A549 (cell line): ENCODE results near the gene MAP3K13. TPM values are rescaled to one million over a fixed set of nuclear protein-coding genes. Genes with fewer than 3 reads are reported as not detected.

ENCODE experiments used
- ATAC-seq, 2 experiments: fragments of 200-7000 bp in 1 of 2; fragments of >200 bp in 1 of 2; cut with Nextera tagmentation in 1 of 2; cut with Tn5 transposase in 1 of 2; 3 replicates each; pipeline versions ENCODE4 v1.8.0 to v1.9.1; 2018 to 2020; ENCODE audit warnings: mild to moderate bottlenecking in 1 of 2, moderate library complexity in 1 of 2
- CTCF ChIA-PET: fragments of 300-600 bp; sonication (Branson Sonifier 250); formaldehyde crosslinking; extraction: SDS; loops from one replicate; lab custom pipeline; 2021; ENCODE audit warnings: antibody characterized with exemption, inconsistent platforms; lab: Yijun Ruan, JAX
- POLR2A ChIA-PET: fragments of 350-600 bp; formaldehyde crosslinking; extraction: SDS; loops from one replicate; lab custom pipeline; 2021; ENCODE audit warnings: antibody characterized with exemption, inconsistent platforms; lab: Yijun Ruan, JAX
- DNase-seq, 2 experiments: peaks; one replicate each; pipeline versions ENCODE4 v3.0.0 to v3.0.0-alpha.2; 2011 to 2016; ENCODE audit warnings: low read depth in 1 of 2, low spot score in 1 of 2
- FAIRE-seq: peaks from 2 replicates; lab custom pipeline; 2011; peaks lifted over from hg19 to GRCh38; lab: Jason Lieb, UNC
- H3K27ac ChIP-seq, 2 experiments: fragments of >200 bp; sonication (Bioruptor Twin); formaldehyde crosslinking; 3 replicates each; pipeline ENCODE4 v1.5.1; 2016 to 2017
- H3K4me1 ChIP-seq: fragments of >200 bp; sonication (Bioruptor Twin); formaldehyde crosslinking; 3 replicates; pipeline ENCODE4 v1.6.1; 2016
- H3K4me2 ChIP-seq: fragments of >200 bp; sonication (Bioruptor Twin); formaldehyde crosslinking; 3 replicates; pipeline ENCODE4 v1.6.1; 2016
- H3K4me3 ChIP-seq: fragments of >200 bp; sonication (Bioruptor Twin); formaldehyde crosslinking; 3 replicates; pipeline ENCODE4 v1.5.1; 2016
- H3K9me3 ChIP-seq: fragments of >200 bp; sonication (Bioruptor Twin); formaldehyde crosslinking; 3 replicates; pipeline ENCODE4 v1.6.1; 2016
- BCL3 ChIP-seq: fragments of >200 bp; sonication (Bioruptor Twin); formaldehyde crosslinking; IDR thresholded peaks from 3 replicates; pipeline ENCODE4 v1.6.1; 2016
- CBX2 ChIP-seq: fragments of 200-600 bp; sonication (generic); IDR thresholded peaks from 2 replicates; pipeline ENCODE4 v1.6.1; 2016; ENCODE audit warnings: low read depth, mild to moderate bottlenecking, borderline replicate concordance
- CHD4 ChIP-seq: fragments of 200-600 bp; sonication (generic); IDR thresholded peaks from 2 replicates; pipeline ENCODE4 v1.6.1; 2016; ENCODE audit warnings: antibody characterized with exemption, mild to moderate bottlenecking, borderline replicate concordance
- E2F6 ChIP-seq: IDR thresholded peaks from 2 replicates; pipeline ENCODE4 v1.6.1; 2012; ENCODE audit warnings: low read depth, borderline replicate concordance
- EHMT2 ChIP-seq: fragments of 200-600 bp; sonication (generic); IDR thresholded peaks from 2 replicates; pipeline ENCODE4 v1.6.1; 2016; ENCODE audit warnings: antibody characterized with exemption, low read depth, mild to moderate bottlenecking, moderate library complexity
- ELK1 ChIP-seq: fragments of 150-350 bp; IDR thresholded peaks from 2 replicates; pipeline ENCODE4 v1.6.1; 2014; ENCODE audit warnings: low read depth, mild to moderate bottlenecking, low read length
- FOXS1 ChIP-seq: fragments of 250-450 bp; sonication (Bioruptor Pico); IDR thresholded peaks from 2 replicates; pipeline ENCODE4 v1.5.0; 2020; ENCODE audit warnings: mild to moderate bottlenecking, moderate library complexity
- HOXB13 ChIP-seq: fragments of 250-450 bp; sonication (Bioruptor Pico); IDR thresholded peaks from 2 replicates; pipeline ENCODE4 v1.5.0; 2020; ENCODE audit warnings: low read depth, mild to moderate bottlenecking, moderate library complexity
- KDM1A ChIP-seq: fragments of 200-600 bp; sonication (generic); IDR thresholded peaks from 2 replicates; pipeline ENCODE4 v1.6.1; 2016; ENCODE audit warnings: low read depth, mild to moderate bottlenecking
- POLR2AphosphoS2 ChIP-seq: conservative IDR thresholded peaks from 2 replicates; pipeline ENCODE4 v1.6.1; 2012; ENCODE audit warnings: low read length, improper control_type of control experiment, inconsistent platforms
- RARB ChIP-seq: fragments of 250-450 bp; sonication (Bioruptor Pico); IDR thresholded peaks from 2 replicates; pipeline ENCODE4 v1.8.0; 2021; ENCODE audit warnings: mild to moderate bottlenecking, moderate library complexity
- RFX5 ChIP-seq: fragments of 450-650 bp; IDR thresholded peaks from 2 replicates; pipeline ENCODE4 v1.7.1; 2014; ENCODE audit warnings: antibody characterized with exemption, mild to moderate bottlenecking, moderate library complexity
- WGBS: methylation state at CpG from one replicate; pipeline ENCODE4 v1.1.6; 2017; ENCODE audit errors: missing lambda C conversion rate; 5-methylcytosine and 5-hydroxymethylcytosine counted together
- polyA plus RNA-seq, 4 experiments: library from polyadenylated mRNA; depleted of rRNA in 3 of 4; stranded (reverse); fragments of >200 nt; fragmentation: RNase III in 1 of 4; extraction: RNeasy Plus Mini Kit Qiagen cat#74134 plus additional on column Dnase treatment in 1 of 4; gene quantifications; 2 replicates in 3 of 4; 3 replicates in 1 of 4; pipeline ENCODE4 v1.2.3, GENCODE V29; 2011 to 2017

Gene MAP3K13
- polyA plus RNA-seq, 2 of the 4 experiments (the other 2 are of a cell fraction) = 15.8 to 23.2 TPM

DNA sequence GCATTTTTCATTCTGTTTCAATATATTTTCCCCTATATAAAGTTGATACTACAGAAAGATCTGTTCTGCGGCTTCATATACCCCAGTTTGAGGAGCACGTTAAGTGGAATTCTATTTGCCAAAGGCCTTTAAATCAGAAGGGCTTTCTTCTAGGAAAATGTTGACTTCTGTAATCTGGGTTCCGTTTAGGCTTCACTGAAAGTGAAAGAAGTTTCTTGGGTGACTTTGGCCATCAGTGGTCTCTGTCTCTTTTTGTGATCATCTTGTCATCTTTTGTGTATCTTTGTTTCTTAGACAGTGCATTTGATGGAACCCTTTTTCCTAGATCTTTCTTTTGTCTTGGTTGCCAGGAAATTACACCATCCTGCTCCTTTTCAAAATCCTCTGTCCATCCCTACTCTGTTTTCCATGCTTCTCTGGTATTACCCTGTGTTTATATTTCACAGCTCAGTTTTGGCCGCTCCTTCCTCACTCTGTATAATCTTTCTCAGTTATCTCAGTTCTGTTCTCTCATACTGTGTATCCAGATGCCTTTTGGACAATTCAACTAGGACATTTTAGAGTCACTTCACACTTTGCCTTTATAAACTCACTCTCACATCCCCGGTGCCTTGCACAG is 40.7 kb upstream of the MAP3K13 start (continued):
- no peak for TF ChIP-seq POLR2AphosphoS2

GRCh38 chr3:185325946-185326791 is 36.8 kb upstream of the MAP3K13 start:
- 67% methylated on average over 8 of the region's 8 CpGs for WGBS
- no peak for DNase-seq
- peaks cover 22% of the 10 kb centered on the region for H3K4me1 ChIP-seq
- no peak for FAIRE-seq
- TF ChIP-seq KDM1A (0 out of 2 replicates have a peak, but pooled peaks have one; percentile 43), CHD4 (no peak)
- no peaks in the 10 kb centered on the region for H3K9me3 ChIP-seq
- ChIA-PET CTCF (interaction anchor here (0.9 to 1.1 kb wide), 3 partner anchors 16 to 27 kb away, joined by 3 read pairs; no protein-coding TSS in a partner anchor), POLR2A (no interaction called here)
- H3K27ac ChIP-seq = peak overlapping the region in 1 of 2 experiments; percentile 47; a peak in 3 of 6 replicates
- no peak overlapping the region for H3K4me3 ChIP-seq
- no peak overlapping the region for H3K4me2 ChIP-seq
- ATAC-seq = no peak

DNA sequence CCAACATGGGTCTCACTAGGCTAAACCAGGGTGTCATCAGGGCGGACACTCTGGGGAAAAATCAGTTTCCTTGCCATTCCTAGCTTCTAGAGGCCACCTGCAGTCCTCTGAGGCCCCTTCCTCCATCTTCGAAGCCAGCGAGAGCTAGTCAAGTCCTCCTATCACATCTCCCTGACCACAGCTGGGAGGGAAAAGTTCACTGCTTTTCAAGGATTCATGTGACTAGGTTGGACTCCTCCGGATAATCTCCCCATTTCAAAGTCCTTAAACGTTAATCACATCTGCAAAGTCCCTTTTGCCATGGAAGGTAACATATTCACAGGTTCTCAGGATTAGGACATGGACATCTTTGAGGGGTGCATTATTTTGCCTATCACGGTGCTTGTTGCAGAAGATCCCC is 35.9 kb upstream of the MAP3K13 start:
- 64% methylated on average over 6 of the region's 6 CpGs for WGBS
- CTCF ChIA-PET = interaction anchor here (0.9 to 1.1 kb wide), 3 partner anchors 15 to 26 kb away, joined by 3 read pairs; no protein-coding TSS in a partner anchor
- H3K27ac ChIP-seq = peak overlapping the region in 1 of 2 experiments; percentile 85; a peak in 3 of 6 replicates
- POLR2A ChIA-PET = no interaction called here
- no peak for TF ChIP-seq CBX2
- no peak for TF ChIP-seq EHMT2
- TF ChIP-seq E2F6 = no peak
- no peak for TF ChIP-seq FOXS1 (CRISPR knock-in tag)
- TF ChIP-seq HOXB13 (CRISPR knock-in tag) = no peak
- TF ChIP-seq RFX5 = no peak
- TF ChIP-seq BCL3 = no peak
- TF ChIP-seq CHD4 = no peak
- no peak for TF ChIP-seq RARB
- TF ChIP-seq KDM1A = no peak
- no peak for TF ChIP-seq ELK1
- TF ChIP-seq, all 56 proteins: peak for 0
- peaks cover 30% of the 10 kb centered on the region for H3K4me1 ChIP-seq
- no peak overlapping the region for H3K4me2 ChIP-seq
- H3K9me3 ChIP-seq = no peaks in the 10 kb centered on the region
- ATAC-seq = no peak
- FAIRE-seq = no peak
- no peak for DNase-seq
- no peak overlapping the region for H3K4me3 ChIP-seq

- H3K4me1 ChIP-seq = peaks cover 40% of the 10 kb centered on the region
- peak overlapping the region; percentile 88 for H3K4me2 ChIP-seq
- FAIRE-seq = no peak
- no peak for TF ChIP-seq POLR2AphosphoS2
- TF ChIP-seq, all 56 proteins: peak for 0
- ATAC-seq (peak; percentile 70 to 75; a peak in 5 of 6 replicates), DNase-seq (peak in 1 of 2 experiments; percentile 67)
- Histone ChIP-seq H3K9me3 (no peaks in the 10 kb centered on the region), H3K4me3 (peak overlapping the region; percentile 42), H3K27ac (peak overlapping the region; percentile 78 to 85)
- WGBS = 29% methylated on average over 10 of the region's 10 CpGs
- ChIA-PET POLR2A (no interaction called here), CTCF (interaction anchor here (1.0 kb wide), 1 partner anchor 9 kb away, joined by 3 read pairs; no protein-coding TSS in a partner anchor)
Measured at GRCh38 chr3:185328324-185329004, 34.5 kb upstream of the MAP3K13 start.
